HepG2 (cell line): ENCODE measurements around the gene HPD. TPM values are rescaled to one million over a fixed set of nuclear protein-coding genes. Genes with fewer than 3 reads are reported as not detected.

Source experiments
- ATM ChIP-seq: fragments of 450-650 bp; IDR thresholded peaks from 2 replicates; pipeline ENCODE4 v1.7.1; 2017; ENCODE audit warnings: mild to moderate bottlenecking, borderline replicate concordance
- EHMT2 ChIP-seq: fragments of 200-600 bp; sonication (generic); IDR thresholded peaks from 2 replicates; pipeline ENCODE4 v1.7.0; 2017; ENCODE audit warnings: antibody characterized with exemption, low read depth, low read length, borderline replicate concordance
- FOXA3 ChIP-seq: IDR thresholded peaks from 2 replicates; pipeline ENCODE4 v1.6.1; 2016; ENCODE audit warnings: missing genetic modification reagents, missing compliant biosample characterization
- MED13 ChIP-seq: sonication (generic); formaldehyde crosslinking; IDR thresholded peaks from 2 replicates; pipeline ENCODE4 v1.5.0; 2020; ENCODE audit warnings: missing genetic modification reagents
- MTA1 ChIP-seq: sonication (generic); formaldehyde crosslinking; IDR thresholded peaks from 2 replicates; pipeline ENCODE4 v1.4.0; 2020; ENCODE audit warnings: missing genetic modification reagents, mild to moderate bottlenecking, borderline replicate concordance
- PAWR ChIP-seq: sonication (generic); formaldehyde crosslinking; IDR thresholded peaks from 2 replicates; pipeline ENCODE4 v1.4.0; 2020; ENCODE audit warnings: missing genetic modification reagents, mild to moderate bottlenecking, borderline replicate concordance
- POLR2A ChIP-seq, 2 experiments: IDR thresholded peaks; 2 replicates each; pipeline ENCODE4 v1.6.1; 2011; ENCODE audit warnings: low read depth in 2 of 2, low read length in 2 of 2, mild to moderate bottlenecking in 1 of 2, moderate library complexity in 1 of 2; ENCODE audit not compliant: insufficient read depth in 1 of 2
- RCOR2 ChIP-seq: IDR thresholded peaks from 2 replicates; pipeline ENCODE4 v1.6.1; 2016; ENCODE audit warnings: missing biosample characterization, missing genetic modification reagents
- SIX1 ChIP-seq: sonication (generic); formaldehyde crosslinking; IDR thresholded peaks from 2 replicates; pipeline ENCODE4 v1.4.0; 2020; ENCODE audit warnings: missing genetic modification reagents, borderline replicate concordance
- SOX6 ChIP-seq, 2 experiments: fragments of 450-650 bp in 1 of 2; sonication (generic) in 1 of 2; formaldehyde crosslinking in 1 of 2; IDR thresholded peaks; 2 replicates each; pipeline versions ENCODE4 v1.4.0 to v1.6.1; 2017 to 2020; ENCODE audit warnings: antibody characterized with exemption in 1 of 2, mild to moderate bottlenecking in 1 of 2, missing genetic modification reagents in 1 of 2
- TAF1 ChIP-seq: sonication (generic); formaldehyde crosslinking; IDR thresholded peaks from 2 replicates; pipeline ENCODE4 v1.4.0; 2020; ENCODE audit warnings: missing genetic modification reagents
- TBL1XR1 ChIP-seq: fragments of 150-350 bp; IDR thresholded peaks from 2 replicates; pipeline ENCODE4 v1.6.1; 2014; ENCODE audit warnings: borderline replicate concordance, low read length; ENCODE audit not compliant: partially characterized antibody
- ZMAT5 ChIP-seq: sonication (generic); formaldehyde crosslinking; IDR thresholded peaks from 2 replicates; pipeline ENCODE4 v1.5.0; 2020; ENCODE audit warnings: mild to moderate bottlenecking, low read depth, missing genetic modification reagents, borderline replicate concordance
- ZNF629 ChIP-seq: sonication (generic); formaldehyde crosslinking; conservative IDR thresholded peaks from 2 replicates; pipeline ENCODE4 v1.5.0; 2020; ENCODE audit warnings: missing genetic modification reagents
- ZNF670 ChIP-seq: sonication (generic); formaldehyde crosslinking; IDR thresholded peaks from 2 replicates; pipeline ENCODE4 v1.8.0; 2022; ENCODE audit warnings: mild to moderate bottlenecking, missing genetic modification reagents, borderline replicate concordance
- ZNF790 ChIP-seq: sonication (generic); formaldehyde crosslinking; IDR thresholded peaks from 2 replicates; pipeline ENCODE4 v1.8.0; 2022; ENCODE audit warnings: missing genetic modification reagents, mild to moderate bottlenecking, borderline replicate concordance
- ZXDC ChIP-seq: sonication (generic); formaldehyde crosslinking; IDR thresholded peaks from 2 replicates; pipeline ENCODE4 v1.5.0; 2020; ENCODE audit warnings: mild to moderate bottlenecking, missing genetic modification reagents
- polyA plus RNA-seq, 8 experiments: library from polyadenylated mRNA; depleted of rRNA in 3 of 8; stranded (reverse) in 7 of 8; unstranded in 1 of 8; fragments of >200 nt; fragmentation: Illumina TruSeq in 4 of 8; extraction: Trizol in 4 of 8; gene quantifications; 2 replicates each; pipeline versions ENCODE4 v1.2.1 to v1.2.3, GENCODE V29; 2011 to 2016; ENCODE audit warnings: low read depth in 4 of 8, missing spikeins in 1 of 8, mixed read lengths in 1 of 8; ENCODE audit not compliant: insufficient read depth in 1 of 8
- total RNA-seq, 5 experiments: library from RNA; depleted of rRNA; stranded (reverse); fragments of >200 nt; fragmentation: Illumina TruSeq; extraction: Trizol; gene quantifications; 2 replicates each; pipeline ENCODE4 v1.2.3, GENCODE V29; 2016; ENCODE audit warnings: low read depth in 1 of 5
- TF ChIP-seq, protein P1 (sequence below): sonication (generic); formaldehyde crosslinking; IDR thresholded peaks from 2 replicates; pipeline ENCODE4 v1.4.0; 2020; ENCODE audit warnings: missing genetic modification reagents
- TF ChIP-seq, protein P2 (sequence below): sonication (generic); formaldehyde crosslinking; IDR thresholded peaks from 2 replicates; pipeline ENCODE4 v1.8.0; 2022; ENCODE audit warnings: missing genetic modification reagents, mild to moderate bottlenecking, inconsistent platforms, borderline replicate concordance
- TF ChIP-seq, protein P3 (sequence below): sonication (generic); formaldehyde crosslinking; IDR thresholded peaks from 2 replicates; pipeline ENCODE4 v1.8.1; 2023; ENCODE audit warnings: missing genetic modification reagents, inconsistent platforms, borderline replicate concordance
- TF ChIP-seq, protein P4 (sequence below): sonication (generic); formaldehyde crosslinking; IDR thresholded peaks from 2 replicates; pipeline ENCODE4 v1.4.0; 2020; ENCODE audit warnings: missing genetic modification reagents

HPD gene
- total and polyA plus RNA-seq, 2 of the 13 experiments (the other 11 are each of a cell fraction or from before 2014, with no cell fraction given): 120 to 195 TPM

GRCh38 chr12:121795034-121795968, 63.4 kb downstream of the HPD start (continued):
- TF ChIP-seq ZXDC (no peak), FOXA3 (CRISPR knock-in tag) (peak; percentile 47; the same call in 1 of the 2 replicates), ZMAT5 (CRISPR knock-in tag) (no peak), SOX6 (IDR thresholded peaks at IDR 0.05) (no peak), SOX6 (CRISPR knock-in tag; IDR thresholded peaks at IDR 0.05) (no peak; the same call in 1 of the 2 replicates), TBL1XR1 (no peak), POLR2A (IDR thresholded peaks at IDR 0.05; ENCODE audit: insufficient read depth in 1 of 2, low read depth in 2 of 2, low read length in 2 of 2) (no peak; a peak in 1 of 4 replicates), ATM (no peak), TAF1 (no peak), PAWR (CRISPR knock-in tag) (no peak), EHMT2 (no peak), MED13 (CRISPR knock-in tag) (no peak), MTA1 (CRISPR knock-in tag) (no peak), ZNF670 (CRISPR knock-in tag) (no peak), ZNF629 (CRISPR knock-in tag) (peak; percentile 84), SIX1 (CRISPR knock-in tag) (no peak), ZNF790 (no peak), RCOR2 (CRISPR knock-in tag) (no peak)
- TF ChIP-seq, protein P1, sequence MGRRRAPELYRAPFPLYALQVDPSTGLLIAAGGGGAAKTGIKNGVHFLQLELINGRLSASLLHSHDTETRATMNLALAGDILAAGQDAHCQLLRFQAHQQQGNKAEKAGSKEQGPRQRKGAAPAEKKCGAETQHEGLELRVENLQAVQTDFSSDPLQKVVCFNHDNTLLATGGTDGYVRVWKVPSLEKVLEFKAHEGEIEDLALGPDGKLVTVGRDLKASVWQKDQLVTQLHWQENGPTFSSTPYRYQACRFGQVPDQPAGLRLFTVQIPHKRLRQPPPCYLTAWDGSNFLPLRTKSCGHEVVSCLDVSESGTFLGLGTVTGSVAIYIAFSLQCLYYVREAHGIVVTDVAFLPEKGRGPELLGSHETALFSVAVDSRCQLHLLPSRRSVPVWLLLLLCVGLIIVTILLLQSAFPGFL: no peak
- TF ChIP-seq, protein P2, sequence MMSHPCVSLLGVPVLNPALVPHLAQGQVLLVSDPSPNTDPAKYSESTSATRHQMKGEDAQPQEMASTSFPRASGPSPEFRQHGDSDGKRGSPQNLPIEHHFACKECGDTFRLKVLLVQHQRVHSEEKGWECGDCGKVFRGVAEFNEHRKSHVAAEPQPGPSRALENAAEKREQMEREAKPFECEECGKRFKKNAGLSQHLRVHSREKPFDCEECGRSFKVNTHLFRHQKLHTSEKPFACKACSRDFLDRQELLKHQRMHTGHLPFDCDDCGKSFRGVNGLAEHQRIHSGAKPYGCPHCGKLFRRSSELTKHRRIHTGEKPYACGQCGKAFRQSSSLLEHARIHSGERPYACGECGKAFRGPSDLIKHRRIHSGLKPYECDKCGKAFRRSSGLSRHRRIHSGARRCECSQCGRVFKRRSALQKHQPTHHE (CRISPR knock-in tag): peak; percentile 5; the same call in 1 of the 2 replicates
- TF ChIP-seq, protein P3, sequence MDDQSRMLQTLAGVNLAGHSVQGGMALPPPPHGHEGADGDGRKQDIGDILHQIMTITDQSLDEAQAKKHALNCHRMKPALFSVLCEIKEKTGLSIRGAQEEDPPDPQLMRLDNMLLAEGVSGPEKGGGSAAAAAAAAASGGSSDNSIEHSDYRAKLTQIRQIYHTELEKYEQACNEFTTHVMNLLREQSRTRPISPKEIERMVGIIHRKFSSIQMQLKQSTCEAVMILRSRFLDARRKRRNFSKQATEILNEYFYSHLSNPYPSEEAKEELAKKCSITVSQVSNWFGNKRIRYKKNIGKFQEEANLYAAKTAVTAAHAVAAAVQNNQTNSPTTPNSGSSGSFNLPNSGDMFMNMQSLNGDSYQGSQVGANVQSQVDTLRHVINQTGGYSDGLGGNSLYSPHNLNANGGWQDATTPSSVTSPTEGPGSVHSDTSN (CRISPR knock-in tag): no peak
- TF ChIP-seq, protein P4, sequence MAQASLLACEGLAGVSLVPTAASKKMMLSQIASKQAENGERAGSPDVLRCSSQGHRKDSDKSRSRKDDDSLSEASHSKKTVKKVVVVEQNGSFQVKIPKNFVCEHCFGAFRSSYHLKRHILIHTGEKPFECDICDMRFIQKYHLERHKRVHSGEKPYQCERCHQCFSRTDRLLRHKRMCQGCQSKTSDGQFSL: no peak
